ENCODE measurements around the gene MINDY2.
A peak's percentile ranks its signal among the peaks of the same experiment; 100 is the strongest.

Gene MINDY2

DNA sequence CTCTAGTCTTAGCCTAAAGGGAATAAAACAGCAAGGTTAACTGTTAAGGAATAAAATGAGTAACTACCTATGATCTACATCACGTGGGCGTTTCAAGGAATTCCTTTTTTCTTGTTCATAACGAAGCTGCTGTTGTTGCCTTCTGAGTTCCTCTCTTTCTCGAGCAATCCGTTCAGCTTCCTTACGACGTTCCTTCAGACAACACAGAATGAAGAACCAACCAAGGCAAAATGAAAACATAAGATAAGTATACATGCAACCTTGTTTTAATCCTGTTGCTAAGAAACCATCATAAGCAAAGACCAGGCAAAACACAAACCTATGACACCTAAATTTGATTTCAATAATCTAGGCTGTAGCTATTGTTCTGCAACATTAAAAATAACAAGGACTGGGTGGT lies 118.3 kb downstream of the MINDY2 start:
- DNase-seq: no peak

DNA sequence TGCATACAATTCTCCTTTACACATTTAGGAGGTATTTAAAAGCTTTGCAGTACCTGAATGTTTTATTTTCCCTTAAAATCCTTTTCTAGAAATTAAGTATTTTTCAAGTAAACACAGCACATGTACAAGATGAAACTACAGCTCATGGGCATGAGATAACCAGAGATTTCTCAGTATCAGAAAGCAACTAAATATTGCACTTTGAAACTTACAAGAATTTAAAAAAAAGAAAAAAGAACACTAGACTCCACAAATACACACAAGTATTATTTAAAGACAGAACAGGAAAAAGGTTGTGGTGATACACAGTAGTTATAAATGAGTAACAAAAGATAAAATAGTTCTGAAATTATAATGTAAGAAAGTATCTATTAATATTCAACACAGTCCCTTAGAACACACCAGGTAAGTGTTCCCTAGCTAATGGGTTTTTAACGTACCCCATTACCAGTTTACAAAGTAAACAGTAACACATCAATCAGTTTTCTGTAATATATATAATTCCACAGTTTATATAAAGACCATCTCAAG lies 127.1 kb downstream of the MINDY2 start:
- no peak for DNase-seq

DNA sequence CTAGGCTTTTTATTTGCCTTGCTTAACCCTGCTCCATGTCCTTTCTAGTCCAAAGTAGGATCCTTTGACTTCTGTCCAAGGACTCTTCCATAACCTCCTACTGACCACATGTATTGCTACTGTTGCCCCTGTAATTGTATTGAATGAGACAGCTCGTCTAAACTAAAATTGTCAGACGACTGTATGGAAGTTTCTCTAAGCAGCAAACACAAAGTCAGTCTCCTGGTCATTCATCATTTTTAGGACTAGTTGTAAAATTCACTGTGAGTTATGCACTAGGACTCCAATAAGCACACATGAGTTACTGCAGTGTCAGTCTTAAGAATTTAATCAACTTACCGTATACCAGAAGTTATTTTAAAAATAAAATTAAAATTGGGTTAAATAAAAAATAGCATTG lies 129.5 kb downstream of the MINDY2 start:
- DNase-seq: no peak

DNA sequence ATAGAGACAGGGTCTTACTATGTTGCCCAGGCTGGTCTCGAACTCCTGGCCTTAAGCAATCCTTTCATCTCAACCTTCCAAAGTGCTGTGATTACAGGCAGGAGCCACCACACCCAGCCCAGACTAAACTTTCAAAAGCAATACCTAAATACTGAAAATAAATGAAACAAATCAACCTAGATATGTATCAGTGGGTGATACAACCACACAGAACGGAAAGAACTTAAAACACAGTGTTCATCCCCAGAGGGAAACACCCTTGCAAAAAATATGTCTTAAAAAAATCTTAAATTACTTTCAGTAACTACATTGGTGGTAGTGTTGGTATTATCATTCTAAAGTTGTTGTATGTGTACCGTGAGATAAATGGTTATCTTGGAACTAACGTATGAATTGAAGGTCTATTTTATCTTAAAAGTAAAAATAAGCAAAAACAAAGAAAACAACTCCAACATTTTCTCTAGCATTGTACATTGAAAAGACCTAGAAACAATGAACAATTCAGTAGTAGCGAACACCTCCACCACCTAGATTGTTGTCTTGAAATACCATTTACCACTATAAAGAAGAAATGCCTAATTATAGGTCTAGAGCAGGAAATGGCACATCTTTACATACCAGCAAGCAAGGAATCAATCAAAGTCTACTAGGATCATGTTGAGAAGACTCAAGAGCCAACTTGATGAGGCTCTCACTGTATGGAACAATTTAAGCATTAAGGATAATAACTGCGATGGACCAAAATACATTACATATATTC lies 137.6 kb downstream of the MINDY2 start:
- DNase-seq: peak in 1 of 2 donors; percentile 8

DNA sequence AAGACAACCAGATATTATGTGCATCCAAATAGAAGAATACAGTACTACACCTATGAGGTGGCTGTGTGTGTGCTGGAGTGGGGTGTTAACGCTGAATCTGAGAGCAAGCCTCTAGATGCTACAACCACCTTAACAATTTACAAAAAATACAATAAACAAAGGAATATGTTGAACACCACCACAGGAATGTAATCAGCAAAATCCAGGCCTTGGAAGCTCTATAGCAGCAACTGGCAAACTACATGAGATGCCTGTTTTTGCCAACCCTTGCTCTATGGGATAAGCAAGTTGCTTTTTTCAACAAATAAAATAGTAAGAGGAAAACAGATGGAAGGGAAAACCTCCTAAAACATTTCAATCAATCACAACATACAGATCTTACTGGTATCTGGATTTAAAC lies 138.5 kb downstream of the MINDY2 start:
- DNase-seq: no peak

DNA sequence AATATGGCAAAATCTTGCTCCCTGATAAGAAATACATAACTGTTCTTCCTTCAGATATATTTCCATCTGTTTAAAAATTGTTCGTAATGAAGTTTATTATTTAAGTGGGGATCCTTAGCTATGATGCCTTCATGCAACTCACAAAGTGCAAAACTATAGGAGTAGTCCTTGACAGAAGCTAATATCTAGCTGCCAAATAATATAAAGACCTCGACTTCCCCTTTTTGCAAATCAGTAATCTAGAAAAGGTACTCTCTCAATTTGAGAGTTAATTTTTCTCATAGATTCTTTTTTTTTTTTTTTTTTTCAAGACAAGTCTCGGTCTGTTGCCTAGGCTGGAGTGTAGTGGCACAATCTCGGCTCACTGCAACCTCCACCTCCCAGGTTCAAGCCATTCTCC lies 139.4 kb downstream of the MINDY2 start:
- no peak for DNase-seq
